CD4-positive, alpha-beta T cell treated with Interleukin-17A for 4 hours (primary cell): ENCODE measurements around the gene LDHB.
"Not testable (repeated sequence)": the region's sequence is repeated elsewhere in the genome, so short reads cannot be mapped to it uniquely, and the experiment has no call there.

Experiments
- DNase-seq: peaks from one replicate; pipeline ENCODE4 v3.0.0-alpha.2; 2020; ENCODE audit warnings: mixed read lengths

Gene LDHB

GRCh38 chr12:21606175-21606574 is 51.5 kb downstream of the LDHB start:
- DNase-seq = no peak

- no peak for DNase-seq
Measured at GRCh38 chr12:21604245-21605101, 53.2 kb downstream of the LDHB start, which contains the start of gene GYS2. GYS2 (minus strand) TSS chr12:21604847; CDS start chr12:21604592, 255 bp downstream.

GRCh38 chr12:21602774-21603173 is 54.9 kb downstream of the LDHB start:
- no peak for DNase-seq

- DNase-seq = no peak
Measured at GRCh38 chr12:21600196-21600595, 57.4 kb downstream of the LDHB start.

GRCh38 chr12:21599143-21599999 is 58.3 kb downstream of the LDHB start:
- DNase-seq = no peak

GRCh38 chr12:21598651-21599050 is 59.0 kb downstream of the LDHB start:
- DNase-seq = no peak

- DNase-seq = not testable (repeated sequence)
Measured at GRCh38 chr12:21595356-21595755, 62.3 kb downstream of the LDHB start.

GRCh38 chr12:21585485-21585884 is 72.2 kb downstream of the LDHB start:
- no peak for DNase-seq
